BLaER1 treated with 17β-estradiol and CSF1 and Interleukin-3, amounts not matched to agents 10 nM and 100 nM (cell line): Measurements from ENCODE around the gene TNFRSF9.

Experiments used
- H3K27ac ChIP-seq, 11 experiments: shearing (Covaris generic); formaldehyde crosslinking; 2 replicates each; pipeline ENCODE4 v1.8.1; 2022
- H3K27me3 ChIP-seq, 11 experiments: shearing (Covaris generic); formaldehyde crosslinking; 2 replicates each; pipeline ENCODE4 v1.8.1; 2022
- H3K36me3 ChIP-seq, 11 experiments: shearing (Covaris generic); formaldehyde crosslinking; 2 replicates each; pipeline ENCODE4 v1.8.1; 2022
- H3K4me1 ChIP-seq, 10 experiments: shearing (Covaris generic); formaldehyde crosslinking; 2 replicates each; pipeline ENCODE4 v1.8.1; 2022
- H3K4me2 ChIP-seq, 11 experiments: shearing (Covaris generic); formaldehyde crosslinking; 2 replicates each; pipeline ENCODE4 v1.8.1; 2022
- H3K4me3 ChIP-seq, 10 experiments: shearing (Covaris generic); formaldehyde crosslinking; 2 replicates each; pipeline ENCODE4 v1.8.1; 2022
- H3K9ac ChIP-seq, 11 experiments: shearing (Covaris generic); formaldehyde crosslinking; 2 replicates each; pipeline ENCODE4 v1.8.1; 2022
- H3K9me3 ChIP-seq, 11 experiments: shearing (Covaris generic); formaldehyde crosslinking; replicated peaks in 1 of 11; 2 replicates each; pipeline ENCODE4 v1.8.1; 2022
- H4K20me1 ChIP-seq, 11 experiments: shearing (Covaris generic); formaldehyde crosslinking; 2 replicates each; pipeline ENCODE4 v1.8.1; 2022
- Cebpa-rat ChIP-seq, 11 experiments: shearing (Covaris generic); IDR thresholded peaks; 2 replicates each; pipeline ENCODE4 v1.8.1; 2022

Gene TNFRSF9

DNA sequence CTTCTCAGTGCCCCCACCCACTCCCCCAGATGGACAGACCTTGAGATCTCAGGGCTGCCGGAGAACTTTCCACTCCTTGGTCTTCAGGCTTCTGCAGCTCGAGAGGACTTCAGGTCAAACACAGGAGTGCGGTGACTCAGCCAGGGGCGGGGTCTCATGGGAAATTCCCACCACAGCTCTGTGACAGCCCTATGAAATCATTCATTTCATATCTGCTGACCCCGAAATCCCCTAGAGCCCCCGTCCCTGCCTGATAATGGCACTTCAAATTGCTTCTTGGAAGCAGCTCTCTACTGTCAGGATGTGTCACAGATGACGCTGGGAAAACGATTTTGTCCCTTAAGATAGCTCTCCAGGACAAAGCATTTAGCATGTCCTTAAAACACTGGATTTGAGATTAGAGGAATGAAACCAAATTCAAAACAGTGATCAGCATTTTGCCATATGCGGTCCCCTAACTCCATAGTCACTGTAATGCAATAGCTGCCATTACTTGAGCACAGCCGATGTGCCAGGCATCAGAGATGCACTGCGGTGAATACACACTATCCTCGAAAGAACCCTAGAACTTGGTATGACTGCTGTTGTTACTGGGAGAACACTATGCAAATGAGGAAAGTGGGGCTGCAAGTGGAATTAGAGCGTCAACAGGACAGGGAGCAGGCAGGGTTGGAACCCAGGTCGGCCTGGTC is at the start of gene TNFRSF9:
Gene TNFRSF9 (minus strand): TSS at position 95 of the 692 bp plus-strand sequence. CDS start 845 bp downstream, outside the sequence.
- no peak for TF ChIP-seq Cebpa-rat (IDR thresholded peaks at IDR 0.05)
- H3K27me3 ChIP-seq, result no peaks in the 10 kb centered on the region
- H4K20me1 ChIP-seq, result no peaks in the 10 kb centered on the region
- peaks cover 36 to 64% (median 58%) of the 10 kb centered on the region in 10 experiments for H3K4me1 ChIP-seq
- peak within 1 kb of the TSS; percentile 80 to 97 (median 88) for H3K4me2 ChIP-seq
- H3K4me3 ChIP-seq, result peak within 1 kb of the TSS in 9 of 10 experiments; percentile 11 to 49 (median 39); a peak in 11 of 20 replicates
- peak within 1 kb of the TSS in 3 of 11 experiments; percentile 9 to 55 (median 49); a peak in 4 of 22 replicates for H3K9ac ChIP-seq
- H3K9me3 ChIP-seq, result no peaks in the 10 kb centered on the region
- H3K36me3 ChIP-seq, result no peaks in the 10 kb centered on the region
- peak within 1 kb of the TSS in 10 of 11 experiments; percentile 12 to 73 (median 44); a peak in 15 of 22 replicates for H3K27ac ChIP-seq

GRCh38 chr1:7989762-7990428 is 49.3 kb upstream of the TNFRSF9 start:
- Histone ChIP-seq H3K9me3 (no peaks in the 10 kb centered on the region), H3K4me3 (no peak overlapping the region), H4K20me1 (peaks cover 0 to 51% (median 2%) of the 10 kb centered on the region in 11 experiments; a peak in 4 of 22 replicates), H3K36me3 (peaks cover 31 to 56% (median 40%) of the 10 kb centered on the region in 11 experiments), H3K9ac (no peak overlapping the region), H3K27me3 (no peaks in the 10 kb centered on the region), H3K4me2 (no peak overlapping the region), H3K27ac (no peak overlapping the region), H3K4me1 (peaks cover 17 to 20% (median 19%) of the 10 kb centered on the region in 10 experiments)
- no peak for TF ChIP-seq Cebpa-rat (IDR thresholded peaks at IDR 0.05)

DNA sequence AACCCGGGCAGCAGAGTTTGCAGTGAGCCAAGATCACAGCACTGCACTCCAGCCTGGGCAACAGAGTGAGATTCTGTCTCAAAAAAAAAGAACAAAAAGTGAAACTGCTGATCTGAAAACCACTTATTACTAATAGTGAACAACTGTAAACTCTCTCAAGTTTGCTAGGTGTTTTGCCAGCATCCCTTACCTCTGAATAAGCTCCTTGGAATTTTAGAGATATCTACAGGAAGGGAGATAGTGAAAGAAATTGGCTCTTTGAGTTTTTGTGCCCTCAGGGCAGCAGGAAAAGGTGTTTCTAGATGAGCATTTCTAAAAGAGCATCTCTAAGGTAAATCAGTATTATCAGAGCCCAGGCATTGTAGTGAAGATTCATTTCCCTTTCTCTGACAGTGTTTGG is 47.9 kb upstream of the TNFRSF9 start:
- Histone ChIP-seq H3K9me3 (no peaks in the 10 kb centered on the region), H3K27me3 (no peaks in the 10 kb centered on the region), H3K4me1 (peaks cover 6 to 8% (median 8%) of the 10 kb centered on the region in 10 experiments), H3K4me2 (no peak overlapping the region), H3K4me3 (no peak overlapping the region), H3K9ac (no peak overlapping the region), H3K36me3 (peaks cover 44 to 70% (median 53%) of the 10 kb centered on the region in 11 experiments), H4K20me1 (peaks cover 4 to 57% (median 15%) of the 10 kb centered on the region in 11 experiments; a peak in 16 of 22 replicates), H3K27ac (no peak overlapping the region)
- TF ChIP-seq Cebpa-rat (IDR thresholded peaks at IDR 0.05), result no peak

DNA sequence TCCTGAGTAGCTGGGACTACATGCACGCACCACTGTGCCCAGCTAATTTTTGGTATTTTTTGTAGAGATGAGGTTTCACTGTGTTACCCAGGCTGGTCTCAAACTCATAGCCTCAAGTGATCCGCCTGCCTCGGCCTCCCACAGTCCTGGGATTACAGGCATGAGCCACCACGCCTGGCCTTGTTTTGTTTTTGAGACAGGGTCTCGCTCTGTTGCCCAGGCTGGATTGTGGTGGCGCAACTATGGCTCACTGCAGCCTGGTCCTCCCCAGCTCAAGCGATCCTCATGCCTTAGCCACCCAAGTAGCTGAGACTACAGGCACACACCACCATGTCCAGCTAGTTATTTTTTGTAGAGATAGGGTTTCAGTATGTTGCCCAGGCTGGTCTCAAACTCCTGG is 46.9 kb upstream of the TNFRSF9 start:
- Histone ChIP-seq H4K20me1 (peaks cover 5 to 66% (median 25%) of the 10 kb centered on the region in 11 experiments; a peak in 17 of 22 replicates), H3K4me2 (no peak overlapping the region), H3K4me1 (peaks cover 0 to 3% (median 0%) of the 10 kb centered on the region in 10 experiments; a peak in 4 of 20 replicates), H3K36me3 (peaks cover 54 to 80% (median 63%) of the 10 kb centered on the region in 11 experiments), H3K9me3 (no peaks in the 10 kb centered on the region), H3K27me3 (no peaks in the 10 kb centered on the region), H3K9ac (no peak overlapping the region), H3K27ac (no peak overlapping the region), H3K4me3 (no peak overlapping the region)
- TF ChIP-seq Cebpa-rat (IDR thresholded peaks at IDR 0.05), result no peak

GRCh38 chr1:7985851-7986612 is 45.4 kb upstream of the TNFRSF9 start:
- Histone ChIP-seq H3K4me1 (peaks cover 0 to 5% (median 0%) of the 10 kb centered on the region in 10 experiments; a peak in 5 of 20 replicates), H3K9me3 (no peaks in the 10 kb centered on the region), H3K27ac (no peak overlapping the region), H3K4me2 (no peak overlapping the region), H3K27me3 (no peaks in the 10 kb centered on the region), H3K4me3 (no peak overlapping the region), H4K20me1 (peaks cover 5 to 77% (median 34%) of the 10 kb centered on the region in 11 experiments; a peak in 19 of 22 replicates), H3K9ac (no peak overlapping the region), H3K36me3 (peaks cover 58 to 91% (median 70%) of the 10 kb centered on the region in 11 experiments)
- TF ChIP-seq Cebpa-rat (IDR thresholded peaks at IDR 0.05), result no peak

GRCh38 chr1:7984811-7985210 is 44.2 kb upstream of the TNFRSF9 start:
- no peak overlapping the region for H3K27ac ChIP-seq
- no peak overlapping the region for H3K4me2 ChIP-seq
- no peak for TF ChIP-seq Cebpa-rat (IDR thresholded peaks at IDR 0.05)
- no peak overlapping the region for H3K9ac ChIP-seq
- H3K27me3 ChIP-seq, result no peaks in the 10 kb centered on the region
- peaks cover 10 to 87% (median 46%) of the 10 kb centered on the region in 11 experiments; a peak in 20 of 22 replicates for H4K20me1 ChIP-seq
- no peak overlapping the region for H3K4me3 ChIP-seq
- peaks cover 0 to 5% (median 0%) of the 10 kb centered on the region in 10 experiments; a peak in 5 of 20 replicates for H3K4me1 ChIP-seq
- H3K9me3 ChIP-seq, result no peaks in the 10 kb centered on the region
- H3K36me3 ChIP-seq, result peaks cover 70 to 97% (median 77%) of the 10 kb centered on the region in 11 experiments

DNA sequence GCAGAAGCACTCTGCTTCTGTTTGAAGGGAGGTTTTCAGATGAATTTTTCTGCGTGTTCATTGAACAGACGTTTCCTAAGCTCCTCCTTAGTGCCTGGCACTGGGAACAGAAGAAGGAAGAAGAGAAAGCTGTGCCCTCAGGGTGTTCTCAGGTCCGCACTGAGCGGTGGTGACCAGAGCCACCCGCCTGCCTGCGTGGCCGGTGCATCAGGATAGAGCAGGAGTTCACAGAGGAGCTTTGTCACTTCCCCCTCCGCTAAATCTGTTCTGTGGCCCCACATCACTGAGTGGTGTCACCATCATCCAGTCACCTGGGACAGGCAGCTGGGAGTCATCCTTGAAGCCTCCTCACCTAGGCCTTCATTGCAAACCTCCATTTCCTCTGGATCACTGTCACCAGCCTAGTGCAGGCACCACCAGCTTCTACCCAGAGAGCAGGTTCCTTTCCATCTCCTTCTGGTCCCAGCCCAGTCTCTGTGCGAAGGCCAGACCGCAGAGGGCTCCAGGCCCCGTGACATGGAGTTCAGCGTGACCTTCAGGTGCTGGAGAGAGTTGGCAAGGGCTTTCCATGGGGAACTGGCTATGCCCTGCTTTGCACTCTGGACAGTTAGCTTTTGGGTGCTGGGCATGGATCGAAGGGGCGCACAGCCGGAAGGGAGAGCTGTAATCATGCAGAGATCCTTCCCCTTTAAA is 42.6 kb upstream of the TNFRSF9 start:
- no peaks in the 10 kb centered on the region for H3K27me3 ChIP-seq
- H3K9ac ChIP-seq, result no peak overlapping the region
- H3K36me3 ChIP-seq, result peaks cover 85 to 97% (median 88%) of the 10 kb centered on the region in 11 experiments
- peaks cover 0 to 5% (median 0%) of the 10 kb centered on the region in 10 experiments; a peak in 5 of 20 replicates for H3K4me1 ChIP-seq
- no peak overlapping the region for H3K27ac ChIP-seq
- no peak overlapping the region for H3K4me2 ChIP-seq
- H4K20me1 ChIP-seq, result peaks cover 14 to 88% (median 56%) of the 10 kb centered on the region in 11 experiments; a peak in 20 of 22 replicates
- no peak overlapping the region for H3K4me3 ChIP-seq
- no peaks in the 10 kb centered on the region for H3K9me3 ChIP-seq
- no peak for TF ChIP-seq Cebpa-rat (IDR thresholded peaks at IDR 0.05)

GRCh38 chr1:7980984-7981383 is 40.3 kb upstream of the TNFRSF9 start:
- Histone ChIP-seq H4K20me1 (peaks cover 27 to 95% (median 72%) of the 10 kb centered on the region in 11 experiments; a peak in 20 of 22 replicates), H3K9ac (no peak overlapping the region), H3K4me3 (no peak overlapping the region), H3K4me2 (no peak overlapping the region), H3K9me3 (no peaks in the 10 kb centered on the region), H3K27me3 (no peaks in the 10 kb centered on the region), H3K27ac (no peak overlapping the region), H3K36me3 (peaks cover 88 to 98% (median 92%) of the 10 kb centered on the region in 11 experiments), H3K4me1 (peaks cover 0 to 5% (median 0%) of the 10 kb centered on the region in 10 experiments; a peak in 5 of 20 replicates)
- no peak for TF ChIP-seq Cebpa-rat (IDR thresholded peaks at IDR 0.05)
